Islet precursor cell (in vitro differentiated cells): Measurements from ENCODE around the gene UAP1.

Experiments
- DNase-seq: peaks from one replicate; pipeline ENCODE4 v3.0.0-alpha.2; 2018

UAP1 gene

DNA sequence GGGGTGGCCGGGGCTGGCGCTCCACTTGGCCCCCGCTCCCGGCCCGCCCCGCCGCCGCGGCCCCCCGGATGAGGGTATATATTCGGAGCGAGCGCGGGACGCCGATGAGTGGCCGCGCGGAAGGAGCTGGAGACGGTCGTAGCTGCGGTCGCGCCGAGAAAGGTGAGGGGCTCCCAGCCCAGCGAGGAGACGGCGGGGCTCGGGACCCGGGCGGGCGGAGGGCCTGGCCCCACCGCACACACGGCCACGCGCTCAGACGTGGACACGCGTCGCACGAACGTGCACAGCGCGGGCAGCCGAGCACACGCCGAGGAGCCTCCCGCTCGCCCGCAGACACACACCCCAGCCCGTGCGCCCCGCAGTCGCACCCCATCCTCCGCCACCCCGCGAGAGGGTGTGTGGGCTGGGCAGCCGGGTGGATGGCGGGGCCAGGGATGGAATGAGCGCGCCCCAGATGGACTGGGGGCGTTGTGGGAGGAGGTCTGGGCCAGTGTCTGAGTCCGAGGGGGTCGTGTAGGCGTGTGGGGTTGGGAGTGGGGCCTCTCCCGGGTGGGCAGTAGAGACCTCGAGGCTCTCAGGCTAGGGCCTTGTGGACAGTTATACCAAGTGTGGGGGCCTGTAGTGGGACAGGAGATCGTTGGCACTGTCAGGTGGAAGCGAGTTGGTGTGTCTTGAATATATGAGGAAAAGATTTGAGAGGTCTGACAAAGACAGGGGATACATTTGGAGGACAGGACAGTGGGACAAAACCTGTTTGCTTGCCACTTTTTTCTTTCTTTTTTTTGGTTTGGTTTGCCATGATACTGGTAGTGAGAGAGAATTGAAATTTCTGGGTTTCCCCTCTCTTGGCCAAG lies at the start of gene UAP1:
Gene UAP1 (plus strand): TSS at position 107 of the 854 bp plus-strand sequence. CDS start 4,347 bp downstream, outside the sequence.
- DNase-seq: peak; percentile 55

DNA sequence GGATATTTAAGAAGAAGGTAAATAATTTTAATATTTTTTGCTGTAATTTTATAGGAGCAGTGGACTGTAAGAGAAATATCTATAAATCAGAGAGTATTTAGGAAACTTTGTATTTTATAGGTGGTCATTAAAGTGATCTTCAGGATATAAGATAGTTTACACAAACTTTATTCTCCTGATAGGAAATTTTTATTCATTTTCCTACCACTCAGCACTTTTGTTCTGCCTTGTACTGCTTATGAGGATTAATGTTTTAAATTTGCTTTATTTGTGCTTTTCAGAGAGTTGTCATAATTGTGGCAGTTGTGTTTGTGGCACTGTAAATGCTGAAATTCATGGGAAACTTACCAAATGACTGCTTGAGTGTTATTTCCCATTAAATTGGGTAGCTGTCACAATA lies 34.2 kb upstream of the UAP1 start:
- DNase-seq: no peak

DNA sequence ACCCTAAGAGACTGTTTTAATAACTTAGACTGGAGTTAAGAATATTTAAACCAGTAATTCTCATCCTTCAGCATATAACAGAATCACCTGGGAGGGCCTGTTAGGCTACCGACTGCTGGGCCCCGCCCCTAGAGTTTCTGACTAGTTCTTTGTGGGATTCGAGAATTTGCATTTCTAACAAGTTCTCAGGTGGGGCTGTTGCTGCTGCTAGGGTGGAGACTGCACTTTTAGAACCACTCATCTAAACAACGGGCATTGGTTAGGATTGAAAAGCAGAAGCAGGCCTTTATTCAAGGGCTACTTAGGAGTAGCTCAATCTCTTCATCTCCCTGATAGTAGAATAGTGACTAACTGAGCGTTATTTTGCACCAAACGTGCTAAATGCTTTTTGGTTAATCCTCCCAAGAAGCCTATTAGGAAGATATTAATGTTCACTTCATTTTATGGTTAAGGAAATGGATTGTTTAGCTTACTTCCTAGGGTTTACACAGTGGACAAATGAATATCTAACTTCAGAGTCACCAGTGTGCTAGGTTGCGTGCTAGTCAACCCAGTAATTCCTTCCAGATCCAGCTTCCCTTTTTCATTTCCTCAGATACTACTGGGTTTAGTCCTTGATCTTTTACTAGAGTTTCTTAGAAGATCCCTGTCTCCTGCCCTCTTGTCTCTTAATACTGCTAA lies 31.1 kb upstream of the UAP1 start:
- peak; percentile 63 for DNase-seq

DNA sequence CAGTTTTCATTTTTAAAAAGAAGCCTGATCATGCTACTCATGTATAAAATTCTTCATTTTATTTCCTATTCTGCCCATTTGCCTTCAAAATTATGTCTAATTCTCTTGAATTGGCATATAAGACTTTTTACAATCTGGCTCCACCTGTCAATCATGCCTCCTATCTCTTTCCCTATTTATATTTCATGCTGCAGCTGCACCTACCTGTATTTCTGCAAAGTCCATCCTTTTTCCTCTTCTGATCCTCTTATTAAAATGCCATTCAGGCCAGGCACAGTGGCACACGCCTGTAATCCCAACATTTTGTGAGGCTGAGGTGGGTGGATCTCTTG lies 30.6 kb upstream of the UAP1 start:
- no peak for DNase-seq

DNA sequence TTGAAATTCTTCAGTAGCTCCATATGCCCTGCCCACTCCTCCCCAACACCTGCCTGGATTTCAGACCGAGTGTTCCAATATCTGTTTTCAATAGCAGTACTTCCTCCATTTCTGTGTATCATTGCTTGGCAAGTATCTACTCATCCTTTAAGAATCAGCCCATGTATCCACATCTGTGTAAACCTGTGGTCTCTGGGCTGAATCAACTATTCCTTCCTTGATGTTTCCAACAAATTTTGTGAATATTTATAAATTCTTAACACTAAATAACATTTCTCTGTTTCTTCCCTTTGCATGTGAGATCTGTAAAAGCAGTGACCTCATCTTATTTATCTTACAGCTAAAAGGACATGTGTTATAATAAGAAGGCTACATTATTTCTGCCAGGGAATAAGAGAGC lies 26.0 kb upstream of the UAP1 start:
- DNase-seq: no peak

DNA sequence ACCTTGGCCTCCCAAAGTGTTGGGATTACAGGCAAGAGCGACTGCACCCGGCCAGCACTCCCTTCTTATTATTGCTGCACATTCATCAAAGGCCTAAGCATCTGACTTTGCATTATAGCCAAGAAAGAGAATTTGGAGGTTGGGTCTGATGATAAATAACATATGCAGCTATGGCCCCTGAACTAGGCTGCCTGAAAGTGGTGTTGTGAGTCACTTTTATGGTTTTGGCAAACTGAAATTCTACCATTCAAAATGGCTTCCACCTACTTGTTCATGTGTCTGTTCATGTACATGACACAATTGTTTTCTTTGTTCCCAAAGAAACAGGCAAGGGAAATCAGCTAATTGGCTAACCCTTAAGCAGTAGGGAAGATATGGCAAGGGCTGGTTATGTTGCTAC lies 25.0 kb upstream of the UAP1 start:
- DNase-seq: no peak

DNA sequence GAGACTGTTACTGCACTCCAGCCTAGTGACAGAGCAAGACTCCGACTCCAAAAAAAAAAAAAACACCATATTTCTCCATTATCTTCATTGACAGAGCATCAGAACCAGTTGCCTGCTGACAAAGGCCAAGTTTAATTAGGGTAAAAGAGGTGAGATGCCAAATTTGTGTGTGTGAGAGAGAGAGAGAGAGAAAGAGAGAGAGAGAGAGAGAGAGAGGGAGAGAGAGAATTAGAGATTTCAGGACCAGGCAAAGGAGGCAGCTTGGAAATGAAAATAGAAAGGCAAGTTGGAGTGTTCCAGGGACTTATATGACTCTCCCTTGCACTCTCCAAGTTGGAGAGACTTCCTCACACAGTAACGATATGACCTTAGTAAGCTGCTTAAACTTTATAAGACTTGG lies 24.3 kb upstream of the UAP1 start:
- DNase-seq: no peak

DNA sequence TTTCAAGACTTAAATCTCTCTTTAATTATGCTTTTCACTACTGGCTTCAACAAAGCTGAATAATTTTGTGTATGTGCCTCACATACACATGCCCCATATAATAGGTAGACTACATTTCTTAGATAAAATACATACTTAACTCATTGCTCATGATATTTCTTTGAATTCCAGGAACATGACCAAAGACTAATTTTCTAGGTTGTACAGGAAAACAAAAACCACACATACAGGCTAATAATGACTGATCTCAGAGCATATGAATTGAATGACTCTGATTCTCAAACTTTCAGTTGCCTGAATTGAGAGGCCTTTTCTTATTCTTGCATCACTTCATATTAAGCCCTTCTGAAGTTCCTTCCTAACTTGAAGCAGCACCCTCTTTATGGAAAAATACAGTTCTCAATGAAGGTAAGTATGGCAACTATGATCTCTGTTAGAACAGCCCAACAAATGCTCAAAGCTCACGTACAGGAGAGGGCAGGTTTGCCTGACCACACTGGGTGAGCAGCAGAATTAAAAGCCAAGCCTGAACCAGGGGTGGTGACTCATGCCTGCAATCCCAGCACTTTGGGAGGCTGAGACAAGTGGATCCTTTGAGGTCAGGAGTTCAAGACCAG lies 22.6 kb upstream of the UAP1 start:
- DNase-seq: no peak

DNA sequence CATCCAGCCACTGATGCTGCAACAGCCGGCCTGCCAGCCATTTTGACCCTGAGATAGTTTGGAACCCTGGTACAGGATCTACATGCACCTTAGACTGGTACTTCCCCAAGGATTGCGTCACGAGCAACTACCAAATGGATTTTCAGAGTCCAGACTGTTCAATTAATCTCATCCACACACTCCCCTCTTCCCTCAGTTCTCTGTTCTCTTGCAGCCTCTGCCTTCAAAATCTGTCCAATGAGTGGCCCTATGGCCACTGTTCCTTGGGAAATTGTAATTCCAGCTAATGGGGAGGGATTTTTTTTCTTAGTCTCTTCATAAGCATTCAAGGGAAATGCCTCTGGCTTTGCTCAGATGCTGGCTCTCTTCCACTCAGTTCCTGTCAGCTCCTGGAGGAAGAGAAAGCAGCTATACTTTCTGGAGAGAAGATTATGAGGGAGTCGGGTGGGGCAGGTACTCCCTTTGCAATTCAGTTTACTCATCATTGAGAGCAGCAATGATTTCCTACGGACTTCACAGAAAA lies 19.8 kb upstream of the UAP1 start:
- DNase-seq: no peak

DNA sequence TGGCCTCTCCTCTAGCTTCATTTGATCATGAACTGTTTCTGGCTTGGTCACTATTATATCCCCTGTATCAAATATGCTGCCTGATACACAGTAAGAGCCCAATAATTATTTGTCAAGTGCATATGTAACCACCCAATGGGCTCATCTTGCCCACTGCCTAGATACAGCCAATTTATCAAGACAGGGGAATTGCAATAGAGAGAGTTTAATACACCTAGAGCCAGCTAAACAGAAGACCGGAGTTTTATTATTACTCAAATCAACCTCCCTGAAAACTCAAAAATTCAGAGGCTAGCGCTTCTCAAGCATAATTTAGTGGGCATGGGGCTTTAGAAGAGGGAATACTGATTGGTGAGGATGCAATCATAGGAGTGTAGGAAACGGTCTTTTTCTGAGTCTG lies 18.3 kb upstream of the UAP1 start:
- no peak for DNase-seq

DNA sequence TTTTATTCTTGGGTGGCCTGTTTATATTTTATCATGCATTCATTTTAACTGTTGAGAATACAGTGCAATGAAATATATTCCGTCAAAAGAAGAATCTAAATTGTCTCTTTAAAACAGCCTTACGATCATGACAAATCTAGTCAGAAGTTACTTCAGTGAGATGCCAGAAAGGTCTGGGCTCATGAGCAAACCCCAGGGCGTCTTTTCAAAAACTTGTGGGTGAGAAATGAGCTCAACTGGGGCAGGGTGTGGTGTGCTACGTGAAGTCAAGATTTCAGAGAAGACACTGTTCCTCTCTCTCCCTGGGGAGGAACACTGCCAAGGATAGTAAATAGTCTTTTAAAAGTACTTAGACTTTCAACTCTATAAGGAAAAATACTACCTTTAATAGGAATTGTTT lies 13.4 kb upstream of the UAP1 start:
- no peak for DNase-seq

DNA sequence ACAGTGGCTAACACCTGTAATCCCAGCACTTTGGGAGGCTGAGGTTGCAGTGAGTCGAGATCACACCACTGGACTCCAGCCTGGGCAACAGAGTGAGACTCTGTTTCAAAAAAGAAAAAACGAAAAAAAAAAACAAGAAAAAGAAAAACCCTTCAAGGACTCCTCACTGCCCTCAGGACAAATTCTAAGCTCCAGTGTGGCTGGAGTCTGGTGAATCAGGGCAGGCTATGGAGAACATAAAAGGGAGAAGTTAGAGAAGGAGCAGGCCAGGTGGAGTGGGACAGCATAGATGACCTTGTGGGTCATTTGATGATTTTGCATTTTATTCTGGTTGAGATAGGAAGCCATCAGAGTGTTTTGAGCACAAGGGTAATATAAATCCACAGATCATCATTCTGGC lies 12.5 kb upstream of the UAP1 start:
- no peak for DNase-seq

DNA sequence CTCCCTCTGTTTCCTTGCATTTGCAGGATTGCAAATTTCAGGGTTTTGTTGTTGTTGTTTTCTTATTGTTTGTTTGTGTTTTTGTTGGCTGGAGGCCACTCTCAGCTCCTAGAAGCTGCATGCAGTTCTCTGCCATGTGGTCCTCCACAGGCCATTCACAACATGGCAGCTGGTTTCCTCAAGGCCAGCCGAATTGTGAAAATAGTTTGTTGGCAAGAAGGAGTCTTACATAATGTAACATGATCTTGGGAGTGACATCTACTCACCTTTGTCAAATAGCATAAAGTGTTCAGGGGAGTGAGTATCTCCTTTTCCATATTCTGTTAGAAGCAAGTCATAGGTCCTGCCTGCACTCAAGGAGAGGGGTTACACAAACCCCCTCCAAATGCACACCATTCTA lies 10.6 kb upstream of the UAP1 start:
- no peak for DNase-seq

DNA sequence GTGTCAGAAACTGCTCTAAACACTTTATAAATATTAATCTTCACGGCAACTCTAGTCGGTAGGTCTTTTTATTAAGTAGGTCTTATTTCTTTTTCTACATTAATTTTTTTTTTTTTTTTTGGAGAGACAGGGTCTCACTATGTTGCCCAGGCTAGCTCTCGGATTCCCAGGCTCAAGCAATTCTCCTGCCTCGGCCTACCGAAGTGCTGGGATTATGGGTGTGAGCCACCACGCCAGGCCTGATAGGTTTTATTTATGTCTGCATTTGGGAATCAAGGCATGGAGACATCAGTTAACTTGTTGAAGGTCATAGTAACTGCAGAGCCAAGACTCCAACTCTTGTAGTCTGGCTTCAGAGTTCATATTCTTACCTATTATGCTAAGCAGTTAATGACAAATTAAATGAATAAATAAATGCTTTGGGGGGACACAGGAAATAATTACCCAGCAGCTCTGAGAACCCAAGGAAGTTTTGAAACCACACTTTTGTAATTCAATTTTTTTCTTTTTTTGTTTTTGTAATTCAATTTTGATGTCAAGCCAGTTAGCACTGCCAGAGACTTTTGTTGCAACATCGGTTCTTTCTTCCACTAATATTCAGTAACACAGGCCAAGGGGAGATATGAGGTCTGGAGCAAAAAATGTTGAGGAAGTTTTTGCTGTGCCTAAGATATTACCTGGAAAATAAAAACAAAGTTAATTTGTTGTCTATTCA lies 9.4 kb upstream of the UAP1 start:
- no peak for DNase-seq

DNA sequence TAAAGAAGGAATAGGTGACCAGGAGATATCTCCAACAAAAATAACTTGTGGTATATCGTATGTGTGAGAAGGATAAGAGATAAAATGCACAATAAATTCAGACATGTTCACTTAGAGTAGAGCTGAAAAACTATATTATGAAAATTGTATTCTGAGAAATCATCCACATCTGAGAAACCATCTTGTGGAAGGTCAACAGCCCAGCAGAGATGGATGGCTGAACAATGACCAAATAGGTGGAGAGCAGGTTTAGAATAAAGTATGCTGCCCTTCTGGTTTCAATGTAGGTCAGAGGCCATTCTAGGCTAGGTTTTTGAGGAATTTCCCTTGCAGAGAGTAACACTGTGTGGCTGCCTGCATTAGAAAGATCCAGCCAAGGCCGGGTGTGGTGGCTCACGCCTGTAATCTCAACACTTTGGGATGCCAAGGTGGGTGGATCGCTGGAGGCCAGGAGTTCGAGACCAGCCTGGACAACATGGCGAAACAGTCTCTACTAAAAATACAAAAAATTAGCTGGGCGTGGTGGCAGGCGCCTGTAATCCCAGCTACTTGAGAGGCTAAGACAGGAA lies 8.8 kb upstream of the UAP1 start:
- DNase-seq: peak; percentile 58

DNA sequence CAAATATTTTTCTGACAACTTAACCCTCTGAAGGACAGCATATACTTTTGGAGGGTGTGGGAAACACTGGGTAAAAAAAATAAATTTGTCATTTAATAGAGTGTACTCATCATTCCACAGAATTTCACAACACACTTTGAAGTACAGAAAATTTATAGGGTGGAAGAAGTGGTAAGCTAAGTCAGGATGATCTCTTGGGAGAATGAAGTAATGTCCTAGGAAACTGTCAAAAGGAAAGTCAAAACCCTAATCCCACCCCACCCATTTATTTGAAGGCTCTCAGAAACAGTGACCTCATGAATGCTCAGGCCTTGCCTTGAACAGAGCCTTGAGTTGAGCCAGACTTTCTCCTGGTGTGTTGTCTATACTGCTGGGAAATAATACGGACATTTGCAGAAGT lies 7.3 kb upstream of the UAP1 start:
- no peak for DNase-seq

DNA sequence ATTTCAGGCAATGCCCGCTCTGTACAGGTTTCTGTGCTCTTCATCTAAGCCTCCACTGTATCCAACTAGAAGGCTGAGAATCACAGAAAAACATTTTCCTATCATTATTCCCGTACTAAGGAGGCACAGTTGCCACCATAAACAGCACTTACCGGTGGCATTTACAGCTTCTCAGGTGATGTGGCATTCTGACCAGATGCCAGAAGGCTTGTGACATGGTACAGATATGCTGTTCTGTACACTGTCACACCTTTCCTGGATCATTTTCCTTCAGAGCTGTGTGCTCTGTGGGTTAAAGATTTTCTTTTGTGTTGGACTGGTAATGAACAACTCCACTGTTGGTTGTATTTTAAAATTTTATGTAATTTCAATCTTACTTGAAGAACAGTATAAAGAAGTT lies 4.0 kb upstream of the UAP1 start:
- no peak for DNase-seq

DNA sequence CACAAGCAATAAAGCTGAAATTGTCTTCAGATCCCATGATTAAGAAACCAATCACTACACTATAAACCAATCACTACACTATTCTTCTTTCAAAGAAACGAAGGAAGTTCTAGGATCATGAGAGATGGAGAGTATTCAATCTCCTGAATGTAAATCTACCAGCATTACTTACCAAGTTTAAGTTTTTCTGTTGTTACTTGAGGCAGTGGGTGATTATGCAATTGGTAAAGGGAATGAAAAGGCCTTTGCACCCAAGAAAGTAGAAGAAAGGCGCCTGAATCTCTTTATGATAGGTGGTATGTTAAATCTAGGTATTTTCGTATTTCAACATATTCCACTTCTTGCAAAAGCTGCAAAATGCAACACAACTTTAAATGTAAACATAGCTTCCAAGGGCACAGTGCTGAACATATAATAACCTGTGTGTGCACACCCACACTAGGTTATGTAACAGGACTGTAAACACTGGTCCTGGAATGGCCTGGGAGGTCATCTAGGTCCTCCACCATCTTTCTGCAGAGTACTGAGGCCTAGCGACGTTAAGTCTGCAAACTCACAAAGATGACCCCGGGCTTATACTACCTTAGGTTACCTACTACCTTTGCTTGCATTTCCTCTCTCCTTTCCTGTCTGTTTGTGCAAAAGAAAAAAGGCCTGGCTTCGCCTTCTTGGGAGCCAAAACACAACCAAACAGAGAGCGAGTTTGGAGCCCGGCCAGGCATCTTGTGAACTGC lies 1.1 kb upstream of the UAP1 start:
- DNase-seq: no peak

DNA sequence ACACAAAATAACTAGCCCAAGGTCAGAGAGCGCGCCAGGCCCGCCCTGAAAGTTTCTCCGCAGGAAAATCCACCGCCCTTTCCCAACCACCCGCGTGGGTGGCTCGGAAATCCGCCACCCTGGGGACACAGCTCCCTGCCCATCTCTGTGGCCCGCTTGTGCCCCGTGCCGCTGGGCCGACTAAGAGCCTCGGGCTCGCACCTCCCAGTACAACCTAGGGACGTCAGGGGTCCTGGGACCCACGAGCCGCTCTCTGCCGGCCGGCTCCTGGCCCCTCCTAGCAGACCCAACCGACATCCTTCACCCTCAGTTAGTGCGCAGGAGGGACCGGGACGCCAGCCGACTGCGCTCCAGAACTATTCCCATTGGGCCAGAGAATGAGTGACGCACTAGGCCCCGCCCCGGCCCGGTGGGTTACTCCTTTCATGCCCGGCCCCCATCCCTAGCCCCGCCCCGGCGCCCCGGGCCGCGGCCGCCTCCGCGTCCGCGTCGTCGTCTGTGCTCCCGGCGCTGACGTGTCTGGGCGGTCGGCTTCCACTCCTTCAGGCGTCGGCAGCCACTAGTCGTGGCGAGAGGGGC lies 396 bp upstream of the UAP1 start:
- peak; percentile 99 for DNase-seq

DNA sequence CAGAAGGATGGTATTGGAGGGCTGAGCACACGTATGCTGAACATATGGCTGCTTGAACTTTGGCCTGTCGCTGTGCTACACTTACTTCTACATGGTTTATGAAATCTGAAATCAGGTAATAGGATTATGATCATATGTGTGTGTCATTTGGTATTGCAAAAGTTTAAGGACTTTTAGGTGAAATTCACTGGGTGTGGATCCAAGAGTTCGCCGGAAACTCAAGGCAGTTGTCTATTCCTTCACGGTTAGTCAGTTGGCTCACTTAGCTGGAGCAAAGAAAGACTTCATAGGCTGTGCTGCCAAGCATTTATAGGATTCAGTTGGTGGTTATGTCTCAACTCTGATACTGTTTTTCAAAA lies 927 bp downstream of the UAP1 start:
- DNase-seq: no peak

DNA sequence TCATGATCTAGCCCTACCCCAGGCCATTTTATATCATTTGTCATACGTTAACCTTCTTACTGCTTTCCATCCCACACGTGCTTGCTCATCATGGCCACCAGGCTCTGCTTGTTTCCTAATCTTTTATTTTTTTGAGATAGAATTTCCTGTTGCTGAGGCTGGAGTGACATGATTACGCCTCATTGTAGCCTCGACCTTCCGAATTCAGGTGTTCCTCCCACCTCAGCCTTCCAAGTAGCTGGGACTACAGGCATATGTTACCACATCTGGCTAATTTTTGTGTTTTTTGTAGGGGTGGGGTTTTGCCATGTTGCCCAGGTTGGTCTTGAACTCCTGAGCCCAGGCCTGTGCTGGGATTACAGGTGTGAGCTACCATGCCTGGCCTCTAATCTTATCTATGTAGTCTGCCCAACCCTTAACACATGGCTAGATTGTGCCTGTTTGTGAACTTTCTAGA lies 3.3 kb downstream of the UAP1 start:
- no peak for DNase-seq

DNA sequence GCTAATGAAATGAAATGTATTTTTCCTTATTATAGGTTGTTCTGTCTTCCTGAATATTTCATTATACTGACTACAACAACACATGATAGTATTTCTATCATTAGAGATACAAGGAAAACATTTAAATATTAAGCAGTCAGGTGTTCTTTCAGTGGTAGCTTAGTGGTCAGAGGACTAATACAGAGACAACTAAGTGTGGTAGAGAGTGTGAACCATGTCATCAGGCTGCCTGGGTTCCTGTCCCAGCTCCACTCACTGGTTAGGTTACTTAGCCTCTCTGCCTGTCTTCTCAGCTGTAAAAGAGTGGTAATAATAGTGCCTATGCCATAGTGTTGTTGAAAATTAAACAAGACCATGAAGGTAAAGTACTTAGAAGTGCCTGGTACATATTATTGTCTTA lies 3.9 kb downstream of the UAP1 start:
- DNase-seq: no peak
